Liver (tissue), 3 donors: ENCODE results near the gene AKAP11.

ENCODE experiments used
- EGR1 ChIP-seq, 2 donors: IDR thresholded peaks; 2 replicates each; pipeline ENCODE4 v1.6.1; 2016 to 2018; ENCODE audit warnings: antibody characterized with exemption in 2 of 2, low read depth in 2 of 2
- GABPA ChIP-seq, 2 donors: IDR thresholded peaks in 1 of 2; conservative IDR thresholded peaks in 1 of 2; 2 replicates each; pipeline ENCODE4 v1.6.1; 2016; ENCODE audit warnings: antibody characterized with exemption in 2 of 2, mild to moderate bottlenecking in 1 of 2, moderate library complexity in 1 of 2
- JUND ChIP-seq, 2 donors: IDR thresholded peaks; 2 replicates each; pipeline ENCODE4 v1.6.1; 2016; ENCODE audit warnings: antibody characterized with exemption in 2 of 2
- NR2F2 ChIP-seq: IDR thresholded peaks from 2 replicates; pipeline ENCODE4 v1.6.1; 2016; ENCODE audit warnings: antibody characterized with exemption
- RAD21 ChIP-seq, 2 donors: IDR thresholded peaks; 2 replicates each; pipeline ENCODE4 v1.6.1; 2016; ENCODE audit warnings: antibody characterized with exemption in 2 of 2, mild to moderate bottlenecking in 2 of 2
- RXRA ChIP-seq, 2 donors: IDR thresholded peaks; 2 replicates each; pipeline ENCODE4 v1.6.1; 2017 to 2018; ENCODE audit warnings: antibody characterized with exemption in 2 of 2, mild to moderate bottlenecking in 1 of 2
- TAF1 ChIP-seq: conservative IDR thresholded peaks from 2 replicates; pipeline ENCODE4 v1.6.1; 2016; ENCODE audit warnings: antibody characterized with exemption, mild to moderate bottlenecking
- YY1 ChIP-seq: IDR thresholded peaks from 2 replicates; pipeline ENCODE4 v1.6.1; 2016; ENCODE audit warnings: antibody characterized with exemption, mild to moderate bottlenecking
- TF ChIP-seq, protein P1 (sequence below): fragments of 150-350 bp; IDR thresholded peaks from 2 replicates; pipeline ENCODE4 v1.5.1; 2017; ENCODE audit warnings: improper control_type of control experiment, low read depth, low read length; ENCODE audit not compliant: missing input control
- TF ChIP-seq, protein P2 (sequence below): IDR thresholded peaks from 2 replicates; pipeline ENCODE4 v1.6.1; 2016; ENCODE audit warnings: antibody characterized with exemption
- TF ChIP-seq, protein P3 (sequence below): IDR thresholded peaks from 2 replicates; pipeline ENCODE4 v1.6.1; 2016; ENCODE audit warnings: antibody characterized with exemption, mild to moderate bottlenecking
- TF ChIP-seq, protein P4 (sequence below): IDR thresholded peaks from 2 replicates; pipeline ENCODE4 v1.6.1; 2016; ENCODE audit warnings: antibody characterized with exemption
- donor health status: healthy.
- donor health status: healthy.

DNA sequence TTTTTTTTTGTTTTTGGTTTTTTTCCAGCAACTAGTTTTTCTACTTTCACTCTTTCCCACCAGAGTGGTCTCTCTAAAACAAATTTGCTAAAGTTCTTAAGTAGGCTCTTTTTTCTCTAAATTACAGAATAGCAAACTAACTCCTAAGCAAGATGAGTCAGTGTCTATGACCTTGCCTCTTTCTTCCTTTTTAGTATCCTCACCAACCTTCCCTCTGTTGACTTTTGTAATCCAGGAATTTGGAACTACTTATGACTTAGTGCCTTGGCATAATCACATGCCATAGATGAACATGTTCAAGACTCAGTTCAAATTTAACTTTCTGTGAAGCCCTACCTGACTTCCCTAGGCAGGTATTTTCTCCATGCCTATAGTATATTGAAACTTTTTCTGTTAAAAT, 32.3 kb upstream of the AKAP11 start:
- TF ChIP-seq, protein P1, sequence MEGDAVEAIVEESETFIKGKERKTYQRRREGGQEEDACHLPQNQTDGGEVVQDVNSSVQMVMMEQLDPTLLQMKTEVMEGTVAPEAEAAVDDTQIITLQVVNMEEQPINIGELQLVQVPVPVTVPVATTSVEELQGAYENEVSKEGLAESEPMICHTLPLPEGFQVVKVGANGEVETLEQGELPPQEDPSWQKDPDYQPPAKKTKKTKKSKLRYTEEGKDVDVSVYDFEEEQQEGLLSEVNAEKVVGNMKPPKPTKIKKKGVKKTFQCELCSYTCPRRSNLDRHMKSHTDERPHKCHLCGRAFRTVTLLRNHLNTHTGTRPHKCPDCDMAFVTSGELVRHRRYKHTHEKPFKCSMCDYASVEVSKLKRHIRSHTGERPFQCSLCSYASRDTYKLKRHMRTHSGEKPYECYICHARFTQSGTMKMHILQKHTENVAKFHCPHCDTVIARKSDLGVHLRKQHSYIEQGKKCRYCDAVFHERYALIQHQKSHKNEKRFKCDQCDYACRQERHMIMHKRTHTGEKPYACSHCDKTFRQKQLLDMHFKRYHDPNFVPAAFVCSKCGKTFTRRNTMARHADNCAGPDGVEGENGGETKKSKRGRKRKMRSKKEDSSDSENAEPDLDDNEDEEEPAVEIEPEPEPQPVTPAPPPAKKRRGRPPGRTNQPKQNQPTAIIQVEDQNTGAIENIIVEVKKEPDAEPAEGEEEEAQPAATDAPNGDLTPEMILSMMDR: no peak
- TF ChIP-seq TAF1 (no peak), NR2F2 (no peak), EGR1 (IDR thresholded peaks at IDR 0.05; ENCODE audit: low read depth in 2 of 2) (no peak), RAD21 (IDR thresholded peaks at IDR 0.05) (no peak), YY1 (no peak), JUND (IDR thresholded peaks at IDR 0.05) (no peak), RXRA (IDR thresholded peaks at IDR 0.05) (no peak), GABPA (IDR thresholded peaks at IDR 0.05 in 1 of 2, conservative IDR thresholded peaks at IDR 0.05 in 1 of 2) (no peak)
- TF ChIP-seq, protein P2, sequence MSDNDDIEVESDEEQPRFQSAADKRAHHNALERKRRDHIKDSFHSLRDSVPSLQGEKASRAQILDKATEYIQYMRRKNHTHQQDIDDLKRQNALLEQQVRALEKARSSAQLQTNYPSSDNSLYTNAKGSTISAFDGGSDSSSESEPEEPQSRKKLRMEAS: no peak
- TF ChIP-seq, protein P3, sequence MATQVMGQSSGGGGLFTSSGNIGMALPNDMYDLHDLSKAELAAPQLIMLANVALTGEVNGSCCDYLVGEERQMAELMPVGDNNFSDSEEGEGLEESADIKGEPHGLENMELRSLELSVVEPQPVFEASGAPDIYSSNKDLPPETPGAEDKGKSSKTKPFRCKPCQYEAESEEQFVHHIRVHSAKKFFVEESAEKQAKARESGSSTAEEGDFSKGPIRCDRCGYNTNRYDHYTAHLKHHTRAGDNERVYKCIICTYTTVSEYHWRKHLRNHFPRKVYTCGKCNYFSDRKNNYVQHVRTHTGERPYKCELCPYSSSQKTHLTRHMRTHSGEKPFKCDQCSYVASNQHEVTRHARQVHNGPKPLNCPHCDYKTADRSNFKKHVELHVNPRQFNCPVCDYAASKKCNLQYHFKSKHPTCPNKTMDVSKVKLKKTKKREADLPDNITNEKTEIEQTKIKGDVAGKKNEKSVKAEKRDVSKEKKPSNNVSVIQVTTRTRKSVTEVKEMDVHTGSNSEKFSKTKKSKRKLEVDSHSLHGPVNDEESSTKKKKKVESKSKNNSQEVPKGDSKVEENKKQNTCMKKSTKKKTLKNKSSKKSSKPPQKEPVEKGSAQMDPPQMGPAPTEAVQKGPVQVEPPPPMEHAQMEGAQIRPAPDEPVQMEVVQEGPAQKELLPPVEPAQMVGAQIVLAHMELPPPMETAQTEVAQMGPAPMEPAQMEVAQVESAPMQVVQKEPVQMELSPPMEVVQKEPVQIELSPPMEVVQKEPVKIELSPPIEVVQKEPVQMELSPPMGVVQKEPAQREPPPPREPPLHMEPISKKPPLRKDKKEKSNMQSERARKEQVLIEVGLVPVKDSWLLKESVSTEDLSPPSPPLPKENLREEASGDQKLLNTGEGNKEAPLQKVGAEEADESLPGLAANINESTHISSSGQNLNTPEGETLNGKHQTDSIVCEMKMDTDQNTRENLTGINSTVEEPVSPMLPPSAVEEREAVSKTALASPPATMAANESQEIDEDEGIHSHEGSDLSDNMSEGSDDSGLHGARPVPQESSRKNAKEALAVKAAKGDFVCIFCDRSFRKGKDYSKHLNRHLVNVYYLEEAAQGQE: no peak
- TF ChIP-seq, protein P4, sequence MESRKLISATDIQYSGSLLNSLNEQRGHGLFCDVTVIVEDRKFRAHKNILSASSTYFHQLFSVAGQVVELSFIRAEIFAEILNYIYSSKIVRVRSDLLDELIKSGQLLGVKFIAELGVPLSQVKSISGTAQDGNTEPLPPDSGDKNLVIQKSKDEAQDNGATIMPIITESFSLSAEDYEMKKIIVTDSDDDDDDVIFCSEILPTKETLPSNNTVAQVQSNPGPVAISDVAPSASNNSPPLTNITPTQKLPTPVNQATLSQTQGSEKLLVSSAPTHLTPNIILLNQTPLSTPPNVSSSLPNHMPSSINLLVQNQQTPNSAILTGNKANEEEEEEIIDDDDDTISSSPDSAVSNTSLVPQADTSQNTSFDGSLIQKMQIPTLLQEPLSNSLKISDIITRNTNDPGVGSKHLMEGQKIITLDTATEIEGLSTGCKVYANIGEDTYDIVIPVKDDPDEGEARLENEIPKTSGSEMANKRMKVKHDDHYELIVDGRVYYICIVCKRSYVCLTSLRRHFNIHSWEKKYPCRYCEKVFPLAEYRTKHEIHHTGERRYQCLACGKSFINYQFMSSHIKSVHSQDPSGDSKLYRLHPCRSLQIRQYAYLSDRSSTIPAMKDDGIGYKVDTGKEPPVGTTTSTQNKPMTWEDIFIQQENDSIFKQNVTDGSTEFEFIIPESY: no peak
